H1 (cell line): ENCODE measurements around the gene SFMBT2. TPM values are rescaled to one million over a fixed set of nuclear protein-coding genes. Genes with fewer than 3 reads are reported as not detected.

Experiments used
- CTCF ChIA-PET: fragments of 300-600 bp; sonication (Branson Sonifier 250); formaldehyde crosslinking; loops from one replicate; lab custom pipeline; 2021; ENCODE audit not compliant: partially characterized antibody; lab: Charles Lee
- POLR2A ChIA-PET: fragments of 300-600 bp; sonication (Branson Sonifier 250); formaldehyde crosslinking; loops from one replicate; lab custom pipeline; 2021; ENCODE audit warnings: inconsistent platforms; ENCODE audit not compliant: partially characterized antibody; lab: Charles Lee
- DNase-seq, 2 experiments: peaks; one replicate each; pipeline versions ENCODE4 v3.0.0 to v3.0.0-alpha.2; 2010 to 2022; ENCODE audit warnings: low spot score in 2 of 2, low read depth in 1 of 2, mixed read lengths in 1 of 2
- FAIRE-seq: peaks from 2 replicates; lab custom pipeline; 2011; peaks lifted over from hg19 to GRCh38; lab: Jason Lieb, UNC
- H2AFZ ChIP-seq: 2 replicates; pipeline ENCODE4 v1.8.1; 2012; ENCODE audit warnings: low read length, inconsistent platforms
- H2AK5ac ChIP-seq: 2 replicates; pipeline ENCODE4 v1.6.1; 2013; ENCODE audit warnings: low read depth, low read length
- H2BK120ac ChIP-seq: replicated peaks from 2 replicates; pipeline ENCODE3; 2013; ENCODE audit warnings: low read depth, low read length, inconsistent platforms
- H2BK12ac ChIP-seq: 2 replicates; pipeline ENCODE4 v1.6.1; 2013; ENCODE audit warnings: low read depth, low read length
- H2BK15ac ChIP-seq: 2 replicates; pipeline ENCODE4 v1.6.1; 2013; ENCODE audit warnings: low read length
- H2BK20ac ChIP-seq: 2 replicates; pipeline ENCODE4 v1.6.1; 2013; ENCODE audit warnings: low read length
- H2BK5ac ChIP-seq: 2 replicates; pipeline ENCODE4 v1.6.1; 2013; ENCODE audit warnings: low read depth, low read length
- H3K14ac ChIP-seq: 2 replicates; pipeline ENCODE4 v1.6.1; 2013; ENCODE audit warnings: inconsistent platforms; ENCODE audit not compliant: insufficient read length
- H3K18ac ChIP-seq: 2 replicates; pipeline ENCODE4 v1.6.1; 2013; ENCODE audit warnings: low read length; ENCODE audit errors: extremely low read depth
- H3K23ac ChIP-seq: 2 replicates; pipeline ENCODE4 v1.6.1; 2013; ENCODE audit warnings: inconsistent platforms; ENCODE audit not compliant: insufficient read length
- H3K23me2 ChIP-seq: 2 replicates; pipeline ENCODE4 v1.6.1; 2013; ENCODE audit warnings: low read depth, low read length
- H3K27ac ChIP-seq: 2 replicates; pipeline ENCODE4 v1.6.1; 2011; ENCODE audit warnings: low read depth, low read length, inconsistent platforms
- H3K27me3 ChIP-seq, 4 experiments: replicated peaks in 1 of 4; 1 replicate in 1 of 4; 2 replicates in 3 of 4; pipeline versions ENCODE4 v1.6.1 to v1.8.1; 2011 to 2013; ENCODE audit warnings: low read length in 3 of 4, mild to moderate bottlenecking in 3 of 4, inconsistent platforms in 2 of 4, mixed read lengths in 2 of 4, moderate library complexity in 1 of 4; ENCODE audit not compliant: control insufficient read depth in 3 of 4, insufficient read depth in 3 of 4; ENCODE audit errors: extremely low read depth in 1 of 4
- H3K36me3 ChIP-seq, 4 experiments: 2 replicates each; pipeline versions ENCODE4 v1.6.1 to v1.8.1; 2011 to 2013; ENCODE audit warnings: mild to moderate bottlenecking in 4 of 4, low read length in 3 of 4, moderate library complexity in 2 of 4, control low read depth in 1 of 4, inconsistent platforms in 1 of 4; ENCODE audit not compliant: insufficient read depth in 4 of 4, control insufficient read depth in 2 of 4
- H3K4ac ChIP-seq: replicated peaks from 2 replicates; pipeline ENCODE3; 2013; ENCODE audit warnings: low read length, low read depth, mixed read lengths, inconsistent platforms; ENCODE audit not compliant: insufficient read length
- H3K4me1 ChIP-seq, 4 experiments: replicated peaks in 1 of 4; 1 replicate in 1 of 4; 2 replicates in 3 of 4; pipeline versions ENCODE4 v1.6.1 to v1.8.1; 2011 to 2013; ENCODE audit warnings: low read length in 3 of 4, inconsistent platforms in 2 of 4, mixed read lengths in 1 of 4; ENCODE audit not compliant: insufficient read depth in 4 of 4, control insufficient read depth in 3 of 4
- H3K4me2 ChIP-seq, 2 experiments: 2 replicates each; pipeline versions ENCODE4 v1.6.1 to v1.8.1; 2011 to 2013; ENCODE audit warnings: low read depth in 2 of 2, low read length in 2 of 2, control low read depth in 1 of 2, inconsistent platforms in 1 of 2, mild to moderate bottlenecking in 1 of 2; ENCODE audit not compliant: insufficient read depth in 1 of 2
- H3K4me3 ChIP-seq, 4 experiments: fragments of 200-600, 300-600 bp in 1 of 4; sonication (generic), shearing (Covaris generic), sonication (Bioruptor Twin) in 1 of 4; 2 replicates each; pipeline versions ENCODE4 v1.5.1 to v1.8.1; 2011 to 2016; ENCODE audit warnings: low read length in 4 of 4, low read depth in 3 of 4, control low read depth in 2 of 4, inconsistent platforms in 2 of 4, mild to moderate bottlenecking in 2 of 4, mixed read lengths in 1 of 4, moderate library complexity in 1 of 4; ENCODE audit not compliant: insufficient read depth in 2 of 4; ENCODE audit errors: extremely low read depth in 1 of 4
- H3K56ac ChIP-seq: replicated peaks from 2 replicates; pipeline ENCODE3; 2013; ENCODE audit warnings: low read depth, mild to moderate bottlenecking, mixed read lengths, low read length, inconsistent platforms; ENCODE audit not compliant: insufficient read length
- H3K79me1 ChIP-seq: 2 replicates; pipeline ENCODE4 v1.6.1; 2013; ENCODE audit warnings: low read depth, low read length, control low read depth
- H3K79me2 ChIP-seq, 2 experiments: 2 replicates each; pipeline versions ENCODE4 v1.6.1 to v1.8.1; 2012 to 2013; ENCODE audit warnings: low read length in 2 of 2, mild to moderate bottlenecking in 2 of 2, inconsistent platforms in 1 of 2; ENCODE audit not compliant: insufficient read depth in 2 of 2, control insufficient read depth in 1 of 2
- H3K9ac ChIP-seq, 4 experiments: replicated peaks in 1 of 4; 1 replicate in 1 of 4; 2 replicates in 3 of 4; pipeline versions ENCODE4 v1.6.1 to v1.8.1; 2011 to 2013; ENCODE audit warnings: low read depth in 3 of 4, low read length in 3 of 4, control low read depth in 2 of 4, mild to moderate bottlenecking in 2 of 4, moderate library complexity in 2 of 4, inconsistent platforms in 1 of 4; ENCODE audit errors: extremely low read depth in 1 of 4
- H3K9me3 ChIP-seq, 2 experiments: 2 replicates each; pipeline versions ENCODE4 v1.6.1 to v1.8.1; 2012 to 2013; ENCODE audit warnings: mild to moderate bottlenecking in 2 of 2, moderate library complexity in 2 of 2, control low read depth in 1 of 2, inconsistent platforms in 1 of 2, low read depth in 1 of 2, low read length in 1 of 2, mixed read lengths in 1 of 2; ENCODE audit not compliant: insufficient read depth in 2 of 2
- H4K20me1 ChIP-seq, 2 experiments: replicated peaks in 1 of 2; 2 replicates each; pipeline versions ENCODE3 to v1.8.1; 2011 to 2013; ENCODE audit warnings: inconsistent platforms in 2 of 2, low read length in 2 of 2, mild to moderate bottlenecking in 1 of 2; ENCODE audit not compliant: insufficient read depth in 2 of 2, control insufficient read depth in 1 of 2
- H4K5ac ChIP-seq: 2 replicates; pipeline ENCODE4 v1.6.1; 2013; ENCODE audit warnings: low read length, low read depth, mixed read lengths, inconsistent platforms; ENCODE audit not compliant: insufficient read length
- H4K8ac ChIP-seq: 2 replicates; pipeline ENCODE4 v1.8.0; 2013; ENCODE audit warnings: mild to moderate bottlenecking, moderate library complexity, low read length, inconsistent platforms; ENCODE audit not compliant: insufficient read depth; ENCODE audit errors: extremely low read depth
- H4K91ac ChIP-seq: replicated peaks from 2 replicates; pipeline ENCODE3; 2013; ENCODE audit warnings: low read length, mixed read lengths, inconsistent platforms; ENCODE audit not compliant: insufficient read length
- ATF2 ChIP-seq: IDR thresholded peaks from 2 replicates; pipeline ENCODE4 v1.6.1; 2012; ENCODE audit warnings: low read length, inconsistent platforms
- ATF3 ChIP-seq: IDR thresholded peaks from 2 replicates; pipeline ENCODE4 v1.6.1; 2011; ENCODE audit warnings: low read depth, mild to moderate bottlenecking, low read length; ENCODE audit not compliant: insufficient read depth
- CBX5 ChIP-seq: fragments of 300-800, 300-1000 bp; sonication (generic); IDR thresholded peaks from 2 replicates; pipeline ENCODE4 v1.7.1; 2016; ENCODE audit warnings: antibody characterized with exemption, low read length, low read depth
- CEBPB ChIP-seq: IDR thresholded peaks from 2 replicates; pipeline ENCODE4 v1.6.1; 2012; ENCODE audit warnings: low read depth, low read length
- HDAC2 ChIP-seq, 2 experiments: fragments of 300-600 bp in 1 of 2; sonication (generic) in 1 of 2; IDR thresholded peaks; 2 replicates each; pipeline ENCODE4 v1.6.1; 2011 to 2012; ENCODE audit warnings: low read depth in 2 of 2, low read length in 2 of 2, mild to moderate bottlenecking in 2 of 2, moderate library complexity in 2 of 2, borderline replicate concordance in 1 of 2, inconsistent platforms in 1 of 2
- MAX ChIP-seq: IDR thresholded peaks from 2 replicates; pipeline ENCODE4 v1.6.1; 2012; ENCODE audit warnings: inconsistent platforms
- RBBP5 ChIP-seq: IDR thresholded peaks from 2 replicates; pipeline ENCODE4 v1.7.1; 2012; ENCODE audit warnings: low read depth, mild to moderate bottlenecking, inconsistent platforms, low read length, moderate library complexity, borderline replicate concordance
- RFX5 ChIP-seq: IDR thresholded peaks from 2 replicates; pipeline ENCODE4 v1.6.1; 2011; ENCODE audit warnings: low read depth, low read length, improper control_type of control experiment, borderline replicate concordance
- SIRT6 ChIP-seq: IDR thresholded peaks from one replicate; pipeline ENCODE4 v1.7.1; 2012; ENCODE audit warnings: low read length, inconsistent platforms
- SIX5 ChIP-seq: IDR thresholded peaks from 2 replicates; pipeline ENCODE4 v1.6.1; 2011; ENCODE audit warnings: mild to moderate bottlenecking, low read depth, low read length
- WGBS, 2 experiments: shearing (Covaris generic) in 1 of 2; methylation state at CpG; one replicate each; pipeline versions ENCODE4 v1.1.6 to v1.1.7; 2013 to 2015; ENCODE audit warnings: low lambda C conversion rate in 2 of 2, mixed read lengths in 2 of 2, inconsistent platforms in 1 of 2, low coverage in 1 of 2, missing lambda C conversion rate in 1 of 2; ENCODE audit not compliant: insufficient replicate concordance in 2 of 2, insufficient coverage in 1 of 2, insufficient read length in 1 of 2; ENCODE audit errors: extremely low coverage in 1 of 2, missing lambda C conversion rate in 1 of 2; 5-methylcytosine and 5-hydroxymethylcytosine counted together
- polyA plus RNA-seq, 7 experiments: library from polyadenylated mRNA; depleted of rRNA in 3 of 7; stranded (reverse) in 5 of 7; unstranded in 2 of 7; fragments of >200 nt in 5 of 7; fragments of 200-250 nt in 2 of 7; gene quantifications; 1 replicate in 5 of 7; 2 replicates in 1 of 7; 4 replicates in 1 of 7; pipeline versions ENCODE4 v1.2.1 to v1.2.3, GENCODE V29; 2011 to 2013; ENCODE audit warnings: missing spikeins in 2 of 7, mixed read lengths in 2 of 7
- total RNA-seq: library from RNA; stranded (reverse); fragmentation: NEBNext Ultra II Directional; extraction: Animal tissue kit (Norgen Biotek cat#: 25700); gene quantifications from 2 replicates; pipeline ENCODE4 v1.2.1, GENCODE V29; 2021

The SFMBT2 gene
- total and polyA plus RNA-seq, 2 of the 8 experiments (the other 6 are each of a cell fraction or from before 2014, with no cell fraction given): 2.9 to 11.0 TPM

GRCh38 chr10:7119325-7120015, 291.4 kb downstream of the SFMBT2 start:
- H3K27ac ChIP-seq: no peak overlapping the region
- no peak overlapping the region for H3K18ac ChIP-seq
- H3K79me2 ChIP-seq: no peaks in the 10 kb centered on the region
- H3K4me1 ChIP-seq: no peaks in the 10 kb centered on the region
- no peak overlapping the region for H3K4ac ChIP-seq
- no peak overlapping the region for H3K23ac ChIP-seq
- H3K23me2 ChIP-seq: no peaks in the 10 kb centered on the region; the same call in 1 of the 2 replicates
- H3K4me2 ChIP-seq: no peak overlapping the region
- H3K4me3 ChIP-seq: no peak overlapping the region
- no peak overlapping the region for H4K91ac ChIP-seq
- H2BK20ac ChIP-seq: no peak overlapping the region
- H3K14ac ChIP-seq: no peak overlapping the region
- WGBS, 2 experiments: 91% methylated on average over 14 of the region's 14 CpGs; no CpG with 5 or more reads in 1 of the 2 experiments
- H3K27me3 ChIP-seq: no peaks in the 10 kb centered on the region
- H4K8ac ChIP-seq: no peak overlapping the region
- H3K79me1 ChIP-seq: no peaks in the 10 kb centered on the region
- H4K20me1 ChIP-seq: peaks cover 0 to 1% of the 10 kb centered on the region in 2 experiments
- no peaks in the 10 kb centered on the region for H3K36me3 ChIP-seq
- H2BK5ac ChIP-seq: no peak overlapping the region
- no peak overlapping the region for H2AK5ac ChIP-seq
- no peak overlapping the region for H2BK120ac ChIP-seq
- no peaks in the 10 kb centered on the region for H3K9me3 ChIP-seq
- DNase-seq (no peak), FAIRE-seq (no peak)
- no peak overlapping the region for H2BK15ac ChIP-seq
- H2BK12ac ChIP-seq: no peak overlapping the region
- no peak overlapping the region for H3K9ac ChIP-seq
- no peak overlapping the region for H2AFZ ChIP-seq
- CTCF ChIA-PET: interaction anchor here (0.6 to 1.6 kb wide), 3 partner anchors 42 to 369 kb away, joined by 3 to 5 read pairs (median 4); no protein-coding TSS in a partner anchor
- no peak overlapping the region for H3K56ac ChIP-seq
- H4K5ac ChIP-seq: no peak overlapping the region
- POLR2A ChIA-PET: no interaction called here
- TF ChIP-seq HDAC2 (IDR thresholded peaks at IDR 0.05; ENCODE audit: borderline replicate concordance in 1 of 2, low read depth in 2 of 2, low read length in 2 of 2) (no peak), RFX5 (no peak), ATF3 (no peak), CEBPB (no peak), SIX5 (no peak), MAX (no peak), ATF2 (no peak), SIRT6 (no peak), RBBP5 (no peak), CBX5 (no peak)
